ENCODE data around the gene SLC25A6.
"Not testable (repeated sequence)": the region's sequence is repeated elsewhere in the genome, so short reads cannot be mapped to it uniquely, and the experiment has no call there.

SLC25A6 gene

GRCh38 chrX:1385253-1386223 lies 6.4 kb downstream of the SLC25A6 start:
- Histone ChIP-seq H3K9ac (ENCODE audit: low read length in 5 of 5) (no peak overlapping the region), H3K4me1 (ENCODE audit: control insufficient read depth in 5 of 5, insufficient read depth in 5 of 5, low read length in 5 of 5) (peaks cover 0 to 31% (median 24%) of the 10 kb centered on the region in 5 donors), H3K36me3 (ENCODE audit: control insufficient read depth in 5 of 5, insufficient read depth in 5 of 5, low read length in 5 of 5) (peaks cover 0 to 73% (median 59%) of the 10 kb centered on the region in 5 donors), H3K27me3 (ENCODE audit: control insufficient read depth in 5 of 5, insufficient read depth in 4 of 5, low read length in 5 of 5) (no peaks in the 10 kb centered on the region), H3K27ac (ENCODE audit: low read depth, low read length) (no peak overlapping the region), H3K9me3 (ENCODE audit: control insufficient read depth in 5 of 5, low read length in 5 of 5) (no peaks in the 10 kb centered on the region), H3K4me3 (ENCODE audit: low read depth in 1 of 5, low read length in 5 of 5) (no peak overlapping the region)

- Histone ChIP-seq H3K4me3 (ENCODE audit: low read depth in 1 of 5, low read length in 5 of 5) (no peak overlapping the region), H3K9me3 (ENCODE audit: control insufficient read depth in 5 of 5, low read length in 5 of 5) (no peaks in the 10 kb centered on the region)
Measured at GRCh38 chrX:1384658-1385252, 7.2 kb downstream of the SLC25A6 start.

DNA sequence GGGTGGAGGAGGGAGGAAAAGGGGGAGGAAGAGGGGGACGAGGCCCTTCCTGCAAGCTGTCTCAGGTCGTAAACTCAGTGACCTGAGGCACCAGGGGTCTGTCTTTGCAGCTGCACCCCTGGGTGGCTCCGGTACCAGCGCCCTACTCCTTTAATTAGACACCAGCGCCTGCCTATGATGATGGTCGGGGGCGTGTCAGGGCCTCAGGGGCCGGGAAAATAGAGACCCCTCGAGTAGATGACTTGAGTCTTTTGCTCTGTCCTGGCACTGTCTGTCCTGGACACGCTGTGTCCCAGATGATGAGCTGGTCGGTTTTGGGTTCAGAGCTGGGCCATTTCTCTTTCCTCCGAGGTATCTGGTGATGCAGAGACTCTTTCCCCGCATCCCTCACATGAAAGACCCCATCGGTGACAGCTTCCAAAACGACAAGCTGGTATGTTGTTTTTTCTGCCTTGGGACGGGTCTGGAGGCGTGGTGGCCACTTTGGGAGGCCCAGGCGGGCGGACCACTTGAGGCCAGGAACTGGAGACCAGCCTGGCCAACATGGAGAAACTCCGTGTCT lies 11.2 kb downstream of the SLC25A6 start:
- Histone ChIP-seq H3K9me3 (ENCODE audit: control insufficient read depth in 5 of 5, low read length in 5 of 5) (no peaks in the 10 kb centered on the region), H3K4me3 (ENCODE audit: low read depth in 1 of 5, low read length in 5 of 5) (no peak overlapping the region), H3K36me3 (ENCODE audit: control insufficient read depth in 5 of 5, insufficient read depth in 5 of 5, low read length in 5 of 5) (peaks cover 0 to 26% (median 17%) of the 10 kb centered on the region in 5 donors), H3K27ac (ENCODE audit: low read depth, low read length) (no peak overlapping the region), H3K4me1 (ENCODE audit: control insufficient read depth in 5 of 5, insufficient read depth in 5 of 5, low read length in 5 of 5) (no peaks in the 10 kb centered on the region), H3K9ac (ENCODE audit: low read length in 5 of 5) (no peak overlapping the region), H3K27me3 (ENCODE audit: control insufficient read depth in 5 of 5, insufficient read depth in 4 of 5, low read length in 5 of 5) (no peaks in the 10 kb centered on the region)

More at GRCh38 chrX:1384658-1385252, 7.2 kb downstream of the SLC25A6 start:
- H3K36me3 ChIP-seq (ENCODE audit: control insufficient read depth in 5 of 5, insufficient read depth in 5 of 5, low read length in 5 of 5), result peaks cover 0 to 66% (median 57%) of the 10 kb centered on the region in 5 donors
- peaks cover 0 to 23% (median 16%) of the 10 kb centered on the region in 5 donors for H3K4me1 ChIP-seq (ENCODE audit: control insufficient read depth in 5 of 5, insufficient read depth in 5 of 5, low read length in 5 of 5)
- no peak overlapping the region for H3K9ac ChIP-seq (ENCODE audit: low read length in 5 of 5)
- H3K27ac ChIP-seq (ENCODE audit: low read depth, low read length), result no peak overlapping the region
- no peaks in the 10 kb centered on the region for H3K27me3 ChIP-seq (ENCODE audit: control insufficient read depth in 5 of 5, insufficient read depth in 4 of 5, low read length in 5 of 5)

- H3K27ac ChIP-seq (ENCODE audit: low read depth, low read length), result no peak overlapping the region
- peaks cover 0 to 7% (median 1%) of the 10 kb centered on the region in 5 donors for H3K36me3 ChIP-seq (ENCODE audit: control insufficient read depth in 5 of 5, insufficient read depth in 5 of 5, low read length in 5 of 5)
- no peaks in the 10 kb centered on the region for H3K4me1 ChIP-seq (ENCODE audit: control insufficient read depth in 5 of 5, insufficient read depth in 5 of 5, low read length in 5 of 5)
- no peak overlapping the region for H3K9ac ChIP-seq (ENCODE audit: low read length in 5 of 5)
- H3K4me3 ChIP-seq (ENCODE audit: low read depth in 1 of 5, low read length in 5 of 5), result no peak overlapping the region
- no peaks in the 10 kb centered on the region for H3K27me3 ChIP-seq (ENCODE audit: control insufficient read depth in 5 of 5, insufficient read depth in 4 of 5, low read length in 5 of 5)
- H3K9me3 ChIP-seq (ENCODE audit: control insufficient read depth in 5 of 5, low read length in 5 of 5), result no peaks in the 10 kb centered on the region
Measured at GRCh38 chrX:1378306-1378759, 13.6 kb downstream of the SLC25A6 start.

DNA sequence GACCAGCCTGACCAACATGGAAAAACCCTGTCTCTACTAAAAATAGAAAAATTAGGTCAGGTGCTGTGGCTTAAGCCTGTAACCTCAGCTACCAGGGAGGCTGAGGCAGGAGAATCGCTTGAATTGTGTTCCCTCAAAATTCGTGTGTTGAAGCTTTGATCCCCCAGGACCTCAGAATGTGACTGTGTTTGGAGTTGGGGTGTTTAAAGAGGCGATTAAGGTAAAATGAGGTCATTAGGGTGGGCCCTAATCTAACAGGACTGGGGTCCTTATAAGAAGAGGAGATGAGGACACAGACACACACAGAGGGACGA lies 23.6 kb downstream of the SLC25A6 start:
- no peak overlapping the region for H3K9ac ChIP-seq (ENCODE audit: low read length in 5 of 5)
- peaks cover 0 to 6% (median 2%) of the 10 kb centered on the region in 5 donors for H3K36me3 ChIP-seq (ENCODE audit: control insufficient read depth in 5 of 5, insufficient read depth in 5 of 5, low read length in 5 of 5)
- H3K9me3 ChIP-seq (ENCODE audit: control insufficient read depth in 5 of 5, low read length in 5 of 5), result no peaks in the 10 kb centered on the region
- H3K4me1 ChIP-seq (ENCODE audit: control insufficient read depth in 5 of 5, insufficient read depth in 5 of 5, low read length in 5 of 5), result no peaks in the 10 kb centered on the region
- no peaks in the 10 kb centered on the region for H3K27me3 ChIP-seq (ENCODE audit: control insufficient read depth in 5 of 5, insufficient read depth in 4 of 5, low read length in 5 of 5)
- H3K27ac ChIP-seq (ENCODE audit: low read depth, low read length), result no peak overlapping the region
- no peak overlapping the region for H3K4me3 ChIP-seq (ENCODE audit: low read depth in 1 of 5, low read length in 5 of 5)

DNA sequence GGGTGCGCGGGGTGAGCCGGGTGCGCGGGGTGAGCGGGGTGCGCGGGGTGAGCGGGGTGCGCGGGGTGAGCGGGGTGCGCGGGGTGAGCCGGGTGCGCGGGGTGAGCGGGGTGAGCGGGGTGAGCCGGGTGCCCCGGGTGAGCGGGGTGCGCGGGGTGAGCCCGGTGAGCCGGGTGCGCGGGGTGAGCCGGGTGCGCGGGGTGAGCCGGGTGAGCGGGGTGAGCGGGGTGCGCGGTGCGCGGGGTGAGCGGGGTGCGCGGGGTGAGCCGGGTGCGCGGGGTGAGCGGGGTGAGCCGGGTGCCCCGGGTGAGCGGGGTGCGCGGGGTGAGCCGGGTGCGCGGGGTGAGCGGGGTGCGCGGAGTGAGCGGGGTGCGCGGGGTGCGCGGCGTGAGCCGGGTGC lies 25.6 kb downstream of the SLC25A6 start:
- H3K9me3 ChIP-seq (ENCODE audit: control insufficient read depth in 5 of 5, low read length in 5 of 5); H3K27me3 ChIP-seq (ENCODE audit: control insufficient read depth in 5 of 5, insufficient read depth in 4 of 5, low read length in 5 of 5); H3K9ac ChIP-seq (ENCODE audit: low read length in 5 of 5); H3K27ac ChIP-seq (ENCODE audit: low read depth, low read length); H3K4me3 ChIP-seq (ENCODE audit: low read depth in 1 of 5, low read length in 5 of 5); H3K4me1 ChIP-seq (ENCODE audit: control insufficient read depth in 5 of 5, insufficient read depth in 5 of 5, low read length in 5 of 5): not testable (repeated sequence)
- H3K36me3 ChIP-seq (ENCODE audit: control insufficient read depth in 5 of 5, insufficient read depth in 5 of 5, low read length in 5 of 5), result peaks cover 0 to 17% (median 5%) of the 10 kb centered on the region in 5 donors

DNA sequence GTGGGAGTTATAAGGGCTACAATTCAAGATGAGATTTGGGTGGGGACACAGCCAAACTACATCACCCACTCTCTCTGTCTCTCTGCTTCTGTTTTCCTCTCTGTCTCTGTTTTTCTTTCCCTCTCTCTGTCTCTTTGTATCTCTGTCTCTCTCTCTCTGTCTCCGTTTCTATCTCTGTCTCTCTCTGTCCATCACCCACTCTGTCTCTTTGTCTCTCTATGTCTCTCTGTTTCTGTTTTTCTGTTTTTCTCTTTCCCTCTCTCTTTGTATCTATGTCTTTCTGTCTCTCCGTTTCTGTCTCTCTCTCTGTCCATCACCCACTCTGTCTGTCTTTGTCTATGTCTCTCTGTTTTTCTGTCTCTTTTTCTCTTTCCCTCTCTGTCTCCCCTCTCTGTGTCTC lies 30.0 kb downstream of the SLC25A6 start:
- H3K36me3 ChIP-seq (ENCODE audit: control insufficient read depth in 5 of 5, insufficient read depth in 5 of 5, low read length in 5 of 5), result peaks cover 0 to 24% (median 18%) of the 10 kb centered on the region in 5 donors

DNA sequence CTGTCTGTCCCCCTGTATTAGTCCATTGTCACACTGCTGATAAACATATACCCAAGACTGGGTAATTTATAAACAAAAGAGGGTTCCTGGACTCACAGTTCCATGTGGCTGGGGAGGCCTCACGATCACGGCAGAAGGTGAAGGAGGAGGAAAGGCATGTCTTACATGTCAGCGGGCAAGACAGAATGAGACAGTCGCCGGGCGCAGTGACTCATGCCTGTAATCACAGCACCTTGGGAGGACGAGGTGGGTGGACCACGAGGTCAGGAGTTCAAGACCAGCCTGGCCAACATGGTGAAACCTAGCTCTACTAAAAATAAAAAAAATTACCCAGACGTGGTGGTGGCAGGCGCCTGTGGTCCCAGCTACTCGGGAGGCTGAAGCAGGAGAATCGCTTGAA lies 30.6 kb downstream of the SLC25A6 start:
- H3K27ac ChIP-seq (ENCODE audit: low read depth, low read length), result no peak overlapping the region
- H3K9me3 ChIP-seq (ENCODE audit: control insufficient read depth in 5 of 5, low read length in 5 of 5), result peaks cover 0 to 9% (median 5%) of the 10 kb centered on the region in 5 donors
- no peak overlapping the region for H3K4me3 ChIP-seq (ENCODE audit: low read depth in 1 of 5, low read length in 5 of 5)
- H3K27me3 ChIP-seq (ENCODE audit: control insufficient read depth in 5 of 5, insufficient read depth in 4 of 5, low read length in 5 of 5), result no peaks in the 10 kb centered on the region
- peaks cover 0 to 24% (median 18%) of the 10 kb centered on the region in 5 donors for H3K36me3 ChIP-seq (ENCODE audit: control insufficient read depth in 5 of 5, insufficient read depth in 5 of 5, low read length in 5 of 5)
- no peak overlapping the region for H3K9ac ChIP-seq (ENCODE audit: low read length in 5 of 5)
- H3K4me1 ChIP-seq (ENCODE audit: control insufficient read depth in 5 of 5, insufficient read depth in 5 of 5, low read length in 5 of 5), result no peaks in the 10 kb centered on the region

More for the DNA sequence above, 30.0 kb downstream of the SLC25A6 start:
- H3K27me3 ChIP-seq (ENCODE audit: control insufficient read depth in 5 of 5, insufficient read depth in 4 of 5, low read length in 5 of 5), result no peaks in the 10 kb centered on the region
- no peak overlapping the region for H3K4me3 ChIP-seq (ENCODE audit: low read depth in 1 of 5, low read length in 5 of 5)
- H3K27ac ChIP-seq (ENCODE audit: low read depth, low read length), result no peak overlapping the region
- H3K9ac ChIP-seq (ENCODE audit: low read length in 5 of 5), result no peak overlapping the region
- H3K9me3 ChIP-seq (ENCODE audit: control insufficient read depth in 5 of 5, low read length in 5 of 5), result peaks cover 0 to 9% (median 5%) of the 10 kb centered on the region in 5 donors
- no peaks in the 10 kb centered on the region for H3K4me1 ChIP-seq (ENCODE audit: control insufficient read depth in 5 of 5, insufficient read depth in 5 of 5, low read length in 5 of 5)

DNA sequence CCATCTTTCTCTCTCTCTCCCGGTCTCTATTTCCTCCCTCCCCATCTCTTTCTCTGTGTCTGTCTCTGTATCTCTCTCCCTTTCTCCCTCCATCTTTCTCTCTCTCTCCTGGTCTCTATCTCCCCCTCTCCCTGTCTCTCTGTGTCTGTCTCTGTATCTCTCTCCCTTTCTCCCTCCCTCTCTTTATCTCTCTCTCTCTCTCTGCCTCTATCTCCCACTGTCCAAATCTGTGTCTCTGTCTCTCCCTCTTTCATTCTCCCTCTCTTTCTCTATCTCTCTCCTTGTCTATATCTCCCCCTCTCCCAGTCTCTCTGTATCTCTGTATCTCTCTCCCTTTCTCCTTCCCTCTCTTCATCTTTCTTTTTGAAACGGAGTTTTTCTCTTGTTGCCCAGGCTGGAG lies 31.7 kb downstream of the SLC25A6 start:
- H3K4me3 ChIP-seq (ENCODE audit: low read depth in 1 of 5, low read length in 5 of 5), result no peak overlapping the region
- H3K9ac ChIP-seq (ENCODE audit: low read length in 5 of 5), result no peak overlapping the region
- peaks cover 0 to 5% (median 0%) of the 10 kb centered on the region in 5 donors for H3K4me1 ChIP-seq (ENCODE audit: control insufficient read depth in 5 of 5, insufficient read depth in 5 of 5, low read length in 5 of 5)
- peaks cover 0 to 24% (median 18%) of the 10 kb centered on the region in 5 donors for H3K36me3 ChIP-seq (ENCODE audit: control insufficient read depth in 5 of 5, insufficient read depth in 5 of 5, low read length in 5 of 5)
- H3K27me3 ChIP-seq (ENCODE audit: control insufficient read depth in 5 of 5, insufficient read depth in 4 of 5, low read length in 5 of 5), result no peaks in the 10 kb centered on the region
- peaks cover 0 to 9% (median 5%) of the 10 kb centered on the region in 5 donors for H3K9me3 ChIP-seq (ENCODE audit: control insufficient read depth in 5 of 5, low read length in 5 of 5)
- no peak overlapping the region for H3K27ac ChIP-seq (ENCODE audit: low read depth, low read length)

DNA sequence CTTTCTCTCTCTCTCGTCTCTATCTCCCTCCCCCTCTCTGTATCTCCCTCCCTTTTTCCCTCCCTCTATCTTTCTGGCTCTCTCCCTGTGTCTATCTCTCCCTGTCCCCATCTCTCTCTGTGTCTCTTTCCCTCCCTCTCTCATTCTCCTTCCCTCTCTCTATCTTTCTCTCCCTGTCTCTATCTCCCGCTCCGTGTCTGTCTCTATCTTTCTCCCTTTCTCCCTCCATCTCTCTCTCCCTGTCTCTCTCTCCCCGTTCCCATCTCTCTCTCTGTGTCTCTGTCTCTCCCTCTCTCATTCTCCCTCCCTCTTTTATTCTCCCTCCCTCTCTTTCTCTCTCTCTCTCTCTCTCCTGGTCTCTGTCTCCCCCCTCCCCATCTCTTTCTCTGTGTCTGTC lies 32.4 kb downstream of the SLC25A6 start:
- Histone ChIP-seq H3K27ac (ENCODE audit: low read depth, low read length) (no peak overlapping the region), H3K4me1 (ENCODE audit: control insufficient read depth in 5 of 5, insufficient read depth in 5 of 5, low read length in 5 of 5) (peaks cover 0 to 5% (median 0%) of the 10 kb centered on the region in 5 donors), H3K4me3 (ENCODE audit: low read depth in 1 of 5, low read length in 5 of 5) (no peak overlapping the region), H3K9ac (ENCODE audit: low read length in 5 of 5) (no peak overlapping the region), H3K9me3 (ENCODE audit: control insufficient read depth in 5 of 5, low read length in 5 of 5) (peaks cover 0 to 9% (median 5%) of the 10 kb centered on the region in 5 donors), H3K36me3 (ENCODE audit: control insufficient read depth in 5 of 5, insufficient read depth in 5 of 5, low read length in 5 of 5) (peaks cover 0 to 24% (median 18%) of the 10 kb centered on the region in 5 donors), H3K27me3 (ENCODE audit: control insufficient read depth in 5 of 5, insufficient read depth in 4 of 5, low read length in 5 of 5) (no peaks in the 10 kb centered on the region)

Data from subcutaneous abdominal adipose tissue (tissue), 5 donors.